PC-3 (cell line): ENCODE results near the gene ZNF407.

Experiments
- CTCF ChIP-seq: fragments of 300-600 bp; sonication (generic); conservative IDR thresholded peaks from 2 replicates; pipeline ENCODE4 v1.5.1; 2017; ENCODE audit warnings: antibody characterized with exemption, low read depth, mild to moderate bottlenecking, low read length
- EZH2 ChIP-seq: fragments of 300-600 bp; sonication (generic); IDR thresholded peaks from one replicate; pipeline ENCODE4 v1.6.1; 2017; ENCODE audit warnings: antibody characterized with exemption, mild to moderate bottlenecking, low read length; ENCODE audit not compliant: unreplicated experiment

DNA sequence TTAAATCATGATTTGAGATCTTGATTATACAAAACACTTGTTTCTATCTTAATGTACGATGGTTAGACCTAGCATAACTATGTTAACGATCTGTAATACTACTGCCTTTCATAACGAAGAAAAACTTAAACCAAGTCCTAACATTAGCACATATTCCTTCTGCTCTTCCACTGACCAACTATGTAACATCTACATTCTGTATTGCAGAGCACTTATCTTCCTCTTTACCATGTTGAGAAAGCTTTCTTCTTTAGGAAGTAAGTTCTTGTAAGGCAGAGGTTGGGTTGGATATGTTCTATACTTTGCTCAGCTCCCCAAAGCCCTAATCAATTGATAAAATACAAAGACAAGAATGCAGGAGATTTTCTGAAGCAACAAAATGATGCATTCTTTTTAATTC is 7.9 kb upstream of the ZNF407 start:
- TF ChIP-seq CTCF (no peak), EZH2 (no peak)
